ENCODE results near the gene MEPCE. TPM values are rescaled to one million over a fixed set of nuclear protein-coding genes. Genes with fewer than 3 reads are reported as not detected.

The MEPCE gene
- total and polyA plus RNA-seq, 2 experiments from 2014 or later, result 15.8 to 23.1 TPM

DNA sequence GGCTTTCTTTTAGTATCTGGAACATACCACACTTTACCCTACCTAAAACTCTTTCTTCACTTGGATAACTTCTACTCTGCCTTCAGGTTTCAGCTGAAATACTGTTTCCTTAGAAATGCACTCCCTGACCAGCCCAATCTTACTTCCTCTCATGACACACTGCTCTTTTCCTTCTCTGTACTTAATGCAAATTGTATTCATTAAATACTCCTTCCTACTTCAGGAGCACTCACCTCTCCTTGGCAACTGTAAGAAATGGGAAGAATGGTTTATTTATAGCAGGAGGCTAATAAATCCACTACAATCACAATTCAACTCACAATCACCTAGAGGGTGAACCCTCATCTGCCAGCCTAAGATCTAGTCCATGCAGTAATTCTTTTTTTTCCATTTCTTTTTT is 16.3 kb upstream of the MEPCE start:
- Histone ChIP-seq H3K27me3 (no peaks in the 10 kb centered on the region), H3K4me3 (no peak overlapping the region), H2AFZ (no peak overlapping the region), H4K20me1 (ENCODE audit: insufficient read depth, poor library complexity, severe bottlenecking) (no peaks in the 10 kb centered on the region), H3K4me1 (ENCODE audit: insufficient read depth) (no peaks in the 10 kb centered on the region), H3K36me3 (replicated peaks; ENCODE audit: insufficient read depth, low read depth) (no peaks in the 10 kb centered on the region), H3K9me3 (ENCODE audit: low read depth) (no peaks in the 10 kb centered on the region), H3K79me2 (no peaks in the 10 kb centered on the region), H3K4me2 (no peak overlapping the region), H3K9me2 (replicated peaks; ENCODE audit: insufficient read depth) (no peaks in the 10 kb centered on the region), H3K27ac (no peak overlapping the region)
- TF ChIP-seq EZH2phosphoT487 (IDR thresholded peaks at IDR 0.05; ENCODE audit: low read depth, severe bottlenecking, unreplicated experiment) (no peak), EZH2 (IDR thresholded peaks at IDR 0.05; ENCODE audit: borderline replicate concordance) (no peak)
- TF ChIP-seq, protein P1, sequence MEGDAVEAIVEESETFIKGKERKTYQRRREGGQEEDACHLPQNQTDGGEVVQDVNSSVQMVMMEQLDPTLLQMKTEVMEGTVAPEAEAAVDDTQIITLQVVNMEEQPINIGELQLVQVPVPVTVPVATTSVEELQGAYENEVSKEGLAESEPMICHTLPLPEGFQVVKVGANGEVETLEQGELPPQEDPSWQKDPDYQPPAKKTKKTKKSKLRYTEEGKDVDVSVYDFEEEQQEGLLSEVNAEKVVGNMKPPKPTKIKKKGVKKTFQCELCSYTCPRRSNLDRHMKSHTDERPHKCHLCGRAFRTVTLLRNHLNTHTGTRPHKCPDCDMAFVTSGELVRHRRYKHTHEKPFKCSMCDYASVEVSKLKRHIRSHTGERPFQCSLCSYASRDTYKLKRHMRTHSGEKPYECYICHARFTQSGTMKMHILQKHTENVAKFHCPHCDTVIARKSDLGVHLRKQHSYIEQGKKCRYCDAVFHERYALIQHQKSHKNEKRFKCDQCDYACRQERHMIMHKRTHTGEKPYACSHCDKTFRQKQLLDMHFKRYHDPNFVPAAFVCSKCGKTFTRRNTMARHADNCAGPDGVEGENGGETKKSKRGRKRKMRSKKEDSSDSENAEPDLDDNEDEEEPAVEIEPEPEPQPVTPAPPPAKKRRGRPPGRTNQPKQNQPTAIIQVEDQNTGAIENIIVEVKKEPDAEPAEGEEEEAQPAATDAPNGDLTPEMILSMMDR (IDR thresholded peaks at IDR 0.05; ENCODE audit: poor library complexity), result no peak
- DNase-seq (ENCODE audit: low spot score), result no peak

DNA sequence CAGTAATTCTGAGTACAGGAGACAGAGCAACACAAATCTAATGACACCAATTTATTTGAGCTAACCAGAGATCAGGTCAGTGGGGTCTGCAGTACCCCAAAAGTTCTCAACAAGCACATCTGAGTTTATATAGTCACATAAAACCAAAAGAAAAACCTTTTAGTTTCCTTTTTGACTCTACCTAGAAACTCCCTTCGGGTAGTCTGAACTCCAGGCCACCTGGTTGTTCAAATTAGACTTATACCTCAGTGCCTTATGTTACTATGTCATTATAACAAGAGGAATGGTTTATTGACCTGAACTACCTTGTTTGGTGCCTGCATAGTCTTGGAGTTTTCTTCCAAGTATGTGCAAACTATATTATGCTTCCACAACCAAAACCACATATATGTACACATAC is 15.7 kb upstream of the MEPCE start:
- no peaks in the 10 kb centered on the region for H3K36me3 ChIP-seq (replicated peaks; ENCODE audit: insufficient read depth, low read depth)
- no peak overlapping the region for H3K4me2 ChIP-seq
- H3K27me3 ChIP-seq, result no peaks in the 10 kb centered on the region
- H3K79me2 ChIP-seq, result no peaks in the 10 kb centered on the region
- H3K4me3 ChIP-seq, result no peak overlapping the region
- H3K27ac ChIP-seq, result no peak overlapping the region
- no peaks in the 10 kb centered on the region for H3K9me3 ChIP-seq (ENCODE audit: low read depth)
- TF ChIP-seq EZH2phosphoT487 (IDR thresholded peaks at IDR 0.05; ENCODE audit: low read depth, severe bottlenecking, unreplicated experiment) (no peak), EZH2 (IDR thresholded peaks at IDR 0.05; ENCODE audit: borderline replicate concordance) (no peak)
- TF ChIP-seq, protein P1 (IDR thresholded peaks at IDR 0.05; ENCODE audit: poor library complexity), result no peak
- H3K4me1 ChIP-seq (ENCODE audit: insufficient read depth), result no peaks in the 10 kb centered on the region
- H4K20me1 ChIP-seq (ENCODE audit: insufficient read depth, poor library complexity, severe bottlenecking), result no peaks in the 10 kb centered on the region
- WGBS (ENCODE audit: low lambda C conversion rate, missing lambda C conversion rate), result 100% methylated on average over 1 of the region's 1 CpG
- no peak overlapping the region for H2AFZ ChIP-seq
- no peak for DNase-seq (ENCODE audit: low spot score)
- no peaks in the 10 kb centered on the region for H3K9me2 ChIP-seq (replicated peaks; ENCODE audit: insufficient read depth)

DNA sequence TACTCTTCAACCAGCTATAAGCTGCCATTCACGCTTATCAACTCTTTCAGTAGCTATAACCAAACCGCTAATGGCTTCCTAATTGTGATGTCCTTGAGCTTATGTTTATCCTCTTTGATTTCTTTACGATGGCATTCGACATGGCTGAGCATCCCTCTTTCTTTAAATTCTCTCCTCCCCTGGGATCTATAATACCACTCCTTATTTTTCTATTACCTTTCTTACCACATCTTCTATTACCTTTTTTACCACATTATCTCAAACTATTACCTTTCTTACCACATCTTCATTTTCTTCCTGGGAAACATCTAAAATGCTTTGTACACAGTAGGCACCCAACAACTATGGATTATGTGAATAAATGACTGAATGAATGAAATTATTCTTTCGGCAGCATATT is 14.2 kb upstream of the MEPCE start:
- H2AFZ ChIP-seq, result no peak overlapping the region
- H4K20me1 ChIP-seq (ENCODE audit: insufficient read depth, poor library complexity, severe bottlenecking), result no peaks in the 10 kb centered on the region
- H3K27ac ChIP-seq, result no peak overlapping the region
- H3K4me1 ChIP-seq (ENCODE audit: insufficient read depth), result no peaks in the 10 kb centered on the region
- no peaks in the 10 kb centered on the region for H3K36me3 ChIP-seq (replicated peaks; ENCODE audit: insufficient read depth, low read depth)
- no peaks in the 10 kb centered on the region for H3K9me2 ChIP-seq (replicated peaks; ENCODE audit: insufficient read depth)
- DNase-seq (ENCODE audit: low spot score), result no peak
- H3K79me2 ChIP-seq, result no peaks in the 10 kb centered on the region
- no peaks in the 10 kb centered on the region for H3K9me3 ChIP-seq (ENCODE audit: low read depth)
- 82% methylated on average over 5 of the region's 5 CpGs for WGBS (ENCODE audit: low lambda C conversion rate, missing lambda C conversion rate)
- no peaks in the 10 kb centered on the region for H3K27me3 ChIP-seq
- TF ChIP-seq EZH2phosphoT487 (IDR thresholded peaks at IDR 0.05; ENCODE audit: low read depth, severe bottlenecking, unreplicated experiment) (no peak), EZH2 (IDR thresholded peaks at IDR 0.05; ENCODE audit: borderline replicate concordance) (no peak)
- TF ChIP-seq, protein P1 (IDR thresholded peaks at IDR 0.05; ENCODE audit: poor library complexity), result no peak
- H3K4me2 ChIP-seq, result no peak overlapping the region
- no peak overlapping the region for H3K4me3 ChIP-seq

Measured in hepatocyte (in vitro differentiated cells).